Measurements from ENCODE around the gene PRAME. TPM values are rescaled to one million over a fixed set of nuclear protein-coding genes. Genes with fewer than 3 reads are reported as not detected.

PRAME gene
- total and polyA plus RNA-seq, 10 of the 15 experiments (the other 5 are each of a cell fraction or from before 2014, with no cell fraction given): 0.40 to 2.5 (median 0.65) TPM

GRCh38 chr22:22547692-22548300, 11.3 kb downstream of the PRAME start:
- TF ChIP-seq ZNF622 (IDR thresholded peaks at IDR 0.05): no peak
- no peak for TF ChIP-seq NRF1 (conservative IDR thresholded peaks at IDR 0.05; ENCODE audit: low read depth, low read length)
- no peak for TF ChIP-seq EP300 (IDR thresholded peaks at IDR 0.05; ENCODE audit: borderline replicate concordance in 1 of 2, control insufficient read depth in 1 of 2, low read depth in 2 of 2, low read length in 2 of 2)
- no peak for TF ChIP-seq TCF7 (IDR thresholded peaks at IDR 0.05; ENCODE audit: borderline replicate concordance)
- TF ChIP-seq KDM1A (IDR thresholded peaks at IDR 0.05; ENCODE audit: borderline replicate concordance): no peak
- no peak for TF ChIP-seq MAX (IDR thresholded peaks at IDR 0.05; ENCODE audit: low read depth, low read length)
- no peak for TF ChIP-seq IRF4 (IDR thresholded peaks at IDR 0.05; ENCODE audit: low read depth, low read length)
- no peak for TF ChIP-seq NFYA (IDR thresholded peaks at IDR 0.05; ENCODE audit: borderline replicate concordance, low read depth, low read length)
- TF ChIP-seq RAD21 (IDR thresholded peaks at IDR 0.05; ENCODE audit: insufficient read depth, low read depth, low read length): no peak
- no peak for TF ChIP-seq CBX5 (IDR thresholded peaks at IDR 0.05; ENCODE audit: low read depth)
- TF ChIP-seq EZH2 (IDR thresholded peaks at IDR 0.05; ENCODE audit: borderline replicate concordance, control insufficient read depth, low read depth, low read length): no peak
- no peak for TF ChIP-seq EGR1 (IDR thresholded peaks at IDR 0.05; ENCODE audit: borderline replicate concordance in 1 of 2, low read depth in 2 of 2, low read length in 2 of 2)
- TF ChIP-seq ASH2L (IDR thresholded peaks at IDR 0.05; ENCODE audit: borderline replicate concordance, low read depth): no peak
- TF ChIP-seq SIX5 (IDR thresholded peaks at IDR 0.05; ENCODE audit: low read depth, low read length, severe bottlenecking): no peak
- no peak for TF ChIP-seq NFXL1 (IDR thresholded peaks at IDR 0.05; ENCODE audit: borderline replicate concordance)
- no peak for TF ChIP-seq MYC (IDR thresholded peaks at IDR 0.05; ENCODE audit: insufficient read depth, insufficient read length, insufficient replicate concordance, low read length, severe bottlenecking)
- Histone ChIP-seq H3K36me3 (ENCODE audit: control insufficient read depth in 2 of 2, insufficient read depth in 2 of 2, low read length in 1 of 2) (no peaks in the 10 kb centered on the region), H4K20me1 (ENCODE audit: control insufficient read depth, insufficient read depth) (no peaks in the 10 kb centered on the region), H3K79me2 (ENCODE audit: control insufficient read depth, insufficient read depth, low read length) (no peaks in the 10 kb centered on the region), H3K4me1 (ENCODE audit: control insufficient read depth, insufficient read depth, low read length) (no peaks in the 10 kb centered on the region), H3K27ac (ENCODE audit: control insufficient read depth, insufficient read depth) (no peak overlapping the region), H3K9me3 (replicated peaks; ENCODE audit: control insufficient read depth, insufficient read depth, low read length) (no peaks in the 10 kb centered on the region), H3K9ac (ENCODE audit: control insufficient read depth, insufficient read depth, low read length) (no peak overlapping the region), H3K4me3 (no peak overlapping the region), H3K27me3 (replicated peaks in 1 of 2; ENCODE audit: control insufficient read depth in 2 of 2, insufficient read depth in 2 of 2, low read length in 1 of 2) (no peaks in the 10 kb centered on the region), H2AFZ (ENCODE audit: control insufficient read depth, low read depth, low read length) (no peak overlapping the region), H3K4me2 (ENCODE audit: control insufficient read depth, insufficient read depth) (no peak overlapping the region)
- DNase-seq (ENCODE audit: low read depth, low spot score) (no peak), FAIRE-seq (no peak), ATAC-seq (no peak)
- intact Hi-C loops (cut with micrococcal nuclease; ENCODE audit: unreplicated experiment): no loop called here
- ChIA-PET RAD21 (ENCODE audit: unreplicated experiment) (no interaction called here), SMC1A (ENCODE audit: uncharacterized antibody, unreplicated experiment) (no interaction called here), POLR2A (no interaction called here), CTCF (interaction anchor here (1.4 kb wide), 1 partner anchor 82 kb away, joined by 3 read pairs; no protein-coding TSS in a partner anchor)
- BruUV-seq (replicated peaks): no TSS peak
- 2% methylated on average over 3 of the region's 3 CpGs for WGBS (ENCODE audit: insufficient coverage, insufficient replicate concordance, low lambda C conversion rate, missing lambda C conversion rate)
- in situ Hi-C loops (cut with MboI): no loop called here

Measured in GM12878 (cell line).